GM12878 (cell line): Measurements from ENCODE around the gene TPCN2. TPM values are rescaled to one million over a fixed set of nuclear protein-coding genes. Genes with fewer than 3 reads are reported as not detected.

Experiments
- ATAC-seq: fragments of 200-7000 bp; cut with Tn5 transposase; 3 replicates; pipeline ENCODE4 v1.9.1; 2020; ENCODE audit warnings: mild to moderate bottlenecking, moderate library complexity
- BruUV-seq: library from RNA; stranded (reverse); fragments of 400-500 nt; replicated peaks from 2 replicates; lab custom pipeline; 2021; lab: Mats Ljungman, UMichigan
- CTCF ChIA-PET: fragments of 300-600 bp; sonication (Branson Sonifier 250); formaldehyde crosslinking; extraction: SDS; loops from one replicate; lab custom pipeline; 2021; ENCODE audit warnings: inconsistent platforms; lab: Yijun Ruan, JAX
- POLR2A ChIA-PET: fragments of 350-600 bp; formaldehyde crosslinking; extraction: SDS; loops from one replicate; lab custom pipeline; 2021; ENCODE audit warnings: inconsistent platforms; lab: Charles Lee
- RAD21 ChIA-PET: fragments of 300-600 bp; sonication (Branson Sonifier 250); formaldehyde crosslinking; loops from one replicate; lab custom pipeline; 2023; ENCODE audit warnings: antibody characterized with exemption; ENCODE audit not compliant: unreplicated experiment; lab: Charles Lee
- SMC1A ChIA-PET: fragments of 300-600 bp; sonication (Branson Sonifier 250); formaldehyde crosslinking; loops from one replicate; lab custom pipeline; 2023; ENCODE audit not compliant: unreplicated experiment, uncharacterized antibody; lab: Charles Lee
- DNase-seq: peaks from one replicate; pipeline ENCODE4 v3.0.0-alpha.2; 2011; ENCODE audit warnings: low read depth, low spot score
- FAIRE-seq: peaks from 3 replicates; lab custom pipeline; 2011; peaks lifted over from hg19 to GRCh38; lab: Jason Lieb, UNC
- H2AFZ ChIP-seq: 2 replicates; pipeline ENCODE4 v1.6.0; 2011; ENCODE audit warnings: low read depth, low read length, control low read depth; ENCODE audit not compliant: control insufficient read depth
- H3K27ac ChIP-seq: 2 replicates; pipeline ENCODE4 v1.5.1; 2011; ENCODE audit warnings: control low read depth; ENCODE audit not compliant: control insufficient read depth, insufficient read depth
- H3K27me3 ChIP-seq, 2 experiments: replicated peaks in 1 of 2; 2 replicates each; pipeline versions ENCODE4 v1.6.0 to v1.6.1; 2011; ENCODE audit warnings: low read length in 1 of 2; ENCODE audit not compliant: control insufficient read depth in 2 of 2, insufficient read depth in 2 of 2
- H3K36me3 ChIP-seq, 2 experiments: 2 replicates each; pipeline ENCODE4 v1.5.1; 2011; ENCODE audit warnings: low read length in 1 of 2; ENCODE audit not compliant: control insufficient read depth in 2 of 2, insufficient read depth in 2 of 2
- H3K4me1 ChIP-seq: 2 replicates; pipeline ENCODE4 v1.6.1; 2011; ENCODE audit warnings: mild to moderate bottlenecking, low read length, moderate library complexity, mixed read lengths; ENCODE audit not compliant: control insufficient read depth, insufficient read depth
- H3K4me2 ChIP-seq: 2 replicates; pipeline ENCODE4 v1.6.0; 2011; ENCODE audit warnings: control low read depth; ENCODE audit not compliant: control insufficient read depth, insufficient read depth
- H3K4me3 ChIP-seq: fragments of 200-600 bp; sonication (generic); 2 replicates; pipeline ENCODE4 v1.5.1; 2016
- H3K79me2 ChIP-seq: 2 replicates; pipeline ENCODE4 v1.6.0; 2011; ENCODE audit warnings: low read length; ENCODE audit not compliant: control insufficient read depth, insufficient read depth
- H3K9ac ChIP-seq: 2 replicates; pipeline ENCODE4 v1.8.0; 2011; ENCODE audit warnings: low read length, control low read depth, mixed read lengths; ENCODE audit not compliant: control insufficient read depth, insufficient read depth
- H3K9me3 ChIP-seq: replicated peaks from 3 replicates; pipeline ENCODE4 v1.5.1; 2011; ENCODE audit warnings: mild to moderate bottlenecking, low read length; ENCODE audit not compliant: control insufficient read depth, insufficient read depth
- H4K20me1 ChIP-seq: 2 replicates; pipeline ENCODE4 v1.6.0; 2011; ENCODE audit not compliant: control insufficient read depth, insufficient read depth
- DPF2 ChIP-seq: fragments of 450-650 bp; IDR thresholded peaks from 2 replicates; pipeline ENCODE4 v1.6.1; 2017; ENCODE audit warnings: mild to moderate bottlenecking
- EZH2 ChIP-seq: IDR thresholded peaks from 2 replicates; pipeline ENCODE4 v1.6.1; 2012; ENCODE audit warnings: low read depth, mild to moderate bottlenecking, control low read depth, inconsistent platforms, low read length, borderline replicate concordance; ENCODE audit not compliant: control insufficient read depth
- FOS ChIP-seq: IDR thresholded peaks from 3 replicates; pipeline ENCODE4 v1.6.1; 2011; ENCODE audit warnings: borderline replicate concordance; ENCODE audit not compliant: insufficient read length; ENCODE audit errors: extremely low read depth
- HSF1 ChIP-seq: fragments of 150-350 bp; IDR thresholded peaks from 2 replicates; pipeline ENCODE4 v1.6.1; 2014; ENCODE audit warnings: mild to moderate bottlenecking, low read depth, low read length
- IKZF1 ChIP-seq: fragments of 450-650 bp; conservative IDR thresholded peaks from 2 replicates; pipeline ENCODE4 v1.6.1; 2017; ENCODE audit warnings: antibody characterized with exemption, mild to moderate bottlenecking
- IRF5 ChIP-seq: fragments of 450-650 bp; IDR thresholded peaks from 2 replicates; pipeline ENCODE4 v1.6.1; 2017; ENCODE audit warnings: borderline replicate concordance
- JUNB ChIP-seq: IDR thresholded peaks from 2 replicates; pipeline ENCODE4 v1.6.1; 2016; ENCODE audit warnings: antibody characterized with exemption, mild to moderate bottlenecking
- KLF5 ChIP-seq: fragments of 450-650 bp; IDR thresholded peaks from 2 replicates; pipeline ENCODE4 v1.6.1; 2014; ENCODE audit warnings: mild to moderate bottlenecking; ENCODE audit not compliant: partially characterized antibody
- LARP7 ChIP-seq: fragments of 450-650 bp; IDR thresholded peaks from 2 replicates; pipeline ENCODE4 v1.6.1; 2017; ENCODE audit warnings: mild to moderate bottlenecking
- MEF2A ChIP-seq: IDR thresholded peaks from 2 replicates; pipeline ENCODE4 v1.6.1; 2011; ENCODE audit warnings: low read depth, mild to moderate bottlenecking, low read length, moderate library complexity; ENCODE audit not compliant: insufficient read depth
- MEF2B ChIP-seq: fragments of 450-650 bp; IDR thresholded peaks from 2 replicates; pipeline ENCODE4 v1.6.1; 2018; ENCODE audit warnings: mild to moderate bottlenecking, moderate library complexity; ENCODE audit not compliant: partially characterized antibody, poor library complexity, severe bottlenecking
- MYC ChIP-seq: IDR thresholded peaks from 2 replicates; pipeline ENCODE4 v1.6.1; 2011; ENCODE audit warnings: mild to moderate bottlenecking, low read length, moderate library complexity, inconsistent platforms; ENCODE audit not compliant: insufficient read depth, insufficient replicate concordance, insufficient read length, severe bottlenecking
- NFIC ChIP-seq: IDR thresholded peaks from 2 replicates; pipeline ENCODE4 v1.6.1; 2012; ENCODE audit warnings: low read depth, mild to moderate bottlenecking, inconsistent platforms, low read length, moderate library complexity
- POLR2AphosphoS5 ChIP-seq: IDR thresholded peaks from 2 replicates; pipeline ENCODE4 v1.6.1; 2011; ENCODE audit warnings: mild to moderate bottlenecking, low read length, inconsistent platforms
- RAD21 ChIP-seq: IDR thresholded peaks from 2 replicates; pipeline ENCODE4 v1.6.1; 2011; ENCODE audit warnings: mild to moderate bottlenecking, low read depth, low read length, moderate library complexity; ENCODE audit not compliant: insufficient read depth
- RBBP5 ChIP-seq: fragments of 200-600 bp; sonication (generic); conservative IDR thresholded peaks from 2 replicates; pipeline ENCODE4 v1.6.1; 2016
- RCOR1 ChIP-seq: conservative IDR thresholded peaks from 2 replicates; pipeline ENCODE4 v1.6.1; 2012; ENCODE audit warnings: low read depth, low read length, improper control_type of control experiment
- RFX5 ChIP-seq: IDR thresholded peaks from 2 replicates; pipeline ENCODE4 v1.6.1; 2011; ENCODE audit warnings: low read depth, low read length, improper control_type of control experiment
- SMAD1 ChIP-seq: fragments of 450-650 bp; IDR thresholded peaks from 2 replicates; pipeline ENCODE4 v1.6.1; 2018; ENCODE audit warnings: mild to moderate bottlenecking, low read depth; ENCODE audit not compliant: partially characterized antibody
- SREBF1 ChIP-seq: IDR thresholded peaks from 2 replicates; pipeline ENCODE4 v1.6.1; 2012; ENCODE audit warnings: mild to moderate bottlenecking, low read length
- TAF1 ChIP-seq: IDR thresholded peaks from 2 replicates; pipeline ENCODE4 v1.6.1; 2011; ENCODE audit warnings: mild to moderate bottlenecking, low read depth, low read length, borderline replicate concordance
- TBL1XR1 ChIP-seq: IDR thresholded peaks from 2 replicates; pipeline ENCODE4 v1.6.1; 2012; ENCODE audit warnings: low read depth, low read length, improper control_type of control experiment
- ZSCAN29 ChIP-seq: fragments of 450-650 bp; IDR thresholded peaks from 2 replicates; pipeline ENCODE4 v1.6.1; 2017; ENCODE audit warnings: mild to moderate bottlenecking, moderate library complexity
- WGBS: methylation state at CpG from one replicate; pipeline ENCODE4 v1.1.6; 2016; ENCODE audit warnings: low lambda C conversion rate; ENCODE audit not compliant: insufficient replicate concordance, insufficient coverage; ENCODE audit errors: missing lambda C conversion rate; 5-methylcytosine and 5-hydroxymethylcytosine counted together
- in situ Hi-C: fragments of 300-500 bp; cut with MboI; formaldehyde crosslinking; loops from 9 replicates; pipeline ENCODE4 v1.14.3; 2018; ENCODE audit warnings: mixed read lengths
- intact Hi-C: fragments of 100-400 bp; cut with micrococcal nuclease; formaldehyde crosslinking; loops from one replicate; pipeline ENCODE4 v1.14.2; 2022; ENCODE audit not compliant: unreplicated experiment
- polyA plus RNA-seq, 11 experiments: library from polyadenylated mRNA; depleted of rRNA in 4 of 11; unstranded in 6 of 11; stranded (reverse) in 5 of 11; fragments of >200 nt; fragmentation: Nextera tagmentation in 4 of 11; fragmentation: Illumina TruSeq in 1 of 11; extraction: Ambion mirVana in 4 of 11; extraction: Trizol in 1 of 11; gene quantifications; 1 replicate in 1 of 11; 2 replicates in 10 of 11; pipeline versions ENCODE4 v1.2.1 to v1.2.3, GENCODE V29; 2011 to 2016; ENCODE audit warnings: inconsistent platforms in 2 of 11, missing spikeins in 2 of 11, low read depth in 1 of 11
- total RNA-seq, 4 experiments: library from RNA; depleted of rRNA in 3 of 4; stranded (reverse); fragments of >200 nt in 3 of 4; fragmentation: Illumina TruSeq in 1 of 4; extraction: Trizol in 1 of 4; gene quantifications; 2 replicates each; pipeline versions ENCODE4 v1.2.1 to v1.2.3, GENCODE V29; 2013 to 2021

Gene TPCN2
- total and polyA plus RNA-seq, 10 of the 15 experiments (the other 5 are each of a cell fraction or from before 2014, with no cell fraction given), result 1.7 to 18.4 (median 8.4) TPM

- POLR2A ChIA-PET, result no interaction called here
- FAIRE-seq (no peak), ATAC-seq (no peak)
Observed at GRCh38 chr11:69032833-69033232, 15.9 kb upstream of the TPCN2 start.

GRCh38 chr11:69033431-69033830 lies 15.3 kb upstream of the TPCN2 start:
- no peak overlapping the region for H3K27ac ChIP-seq
- no peak overlapping the region for H3K9ac ChIP-seq
- ChIA-PET SMC1A (no interaction called here), CTCF (interaction anchor here (0.5 kb wide), 1 partner anchor 11 kb away, joined by 3 read pairs; no protein-coding TSS in a partner anchor), RAD21 (no interaction called here), POLR2A (no interaction called here)
- DNase-seq (no peak), ATAC-seq (no peak), FAIRE-seq (no peak)
- H3K36me3 ChIP-seq, result no peaks in the 10 kb centered on the region
- no peak overlapping the region for H2AFZ ChIP-seq
- intact Hi-C loops, result no loop called here
- BruUV-seq, result no TSS peak
- H3K27me3 ChIP-seq, result peaks cover 0 to 2% of the 10 kb centered on the region in 2 experiments; a peak in 3 of 4 replicates
- no peak overlapping the region for H3K4me2 ChIP-seq
- no peak overlapping the region for H3K4me3 ChIP-seq
- in situ Hi-C loops, result no loop called here
- H3K9me3 ChIP-seq, result no peaks in the 10 kb centered on the region
- H4K20me1 ChIP-seq, result no peaks in the 10 kb centered on the region
- WGBS, result 34% methylated on average over 10 of the region's 11 CpGs
- no peaks in the 10 kb centered on the region for H3K4me1 ChIP-seq
- H3K79me2 ChIP-seq, result no peaks in the 10 kb centered on the region
- no peak for TF ChIP-seq IRF5
- TF ChIP-seq DPF2, result no peak
- no peak for TF ChIP-seq TAF1
- TF ChIP-seq TBL1XR1, result no peak
- TF ChIP-seq FOS, result no peak
- TF ChIP-seq JUNB, result no peak
- no peak for TF ChIP-seq HSF1
- TF ChIP-seq EZH2, result no peak
- no peak for TF ChIP-seq IKZF1
- TF ChIP-seq SREBF1, result no peak
- TF ChIP-seq RBBP5, result no peak
- no peak for TF ChIP-seq SMAD1

More at GRCh38 chr11:69032833-69033232, 15.9 kb upstream of the TPCN2 start:
- Histone ChIP-seq H3K4me3 (no peak overlapping the region), H3K4me1 (no peaks in the 10 kb centered on the region), H4K20me1 (no peaks in the 10 kb centered on the region), H3K9ac (no peak overlapping the region), H3K27me3 (peaks cover 0 to 2% of the 10 kb centered on the region in 2 experiments; a peak in 3 of 4 replicates), H3K9me3 (no peaks in the 10 kb centered on the region), H3K27ac (no peak overlapping the region), H3K4me2 (no peak overlapping the region), H3K36me3 (no peaks in the 10 kb centered on the region), H3K79me2 (no peaks in the 10 kb centered on the region), H2AFZ (no peak overlapping the region)
- ChIA-PET RAD21 (no interaction called here), SMC1A (no interaction called here), CTCF (interaction anchor here (0.7 kb wide), 1 partner anchor 71 kb away, joined by 3 read pairs; no protein-coding TSS in a partner anchor)
- no peak for DNase-seq
- intact Hi-C loops, result no loop called here
- no TSS peak for BruUV-seq
- TF ChIP-seq DPF2 (no peak), MEF2B (no peak), NFIC (no peak), SREBF1 (no peak), POLR2AphosphoS5 (no peak), KLF5 (no peak), RFX5 (no peak), ZSCAN29 (no peak), RAD21 (no peak), MYC (no peak), RCOR1 (no peak), MEF2A (no peak), LARP7 (no peak)
- WGBS, result 62% methylated on average over 7 of the region's 7 CpGs
- in situ Hi-C loops, result no loop called here
